Prostate gland (tissue), 2 donors: ENCODE data around the gene LNX2.

Experiments
- POLR2A ChIP-seq: fragments of 450-650 bp; IDR thresholded peaks from one replicate; pipeline ENCODE4 v1.6.1; 2016; ENCODE audit warnings: antibody characterized with exemption, mild to moderate bottlenecking
- POLR2AphosphoS5 ChIP-seq: sonication (generic); formaldehyde crosslinking; IDR thresholded peaks from one replicate; pipeline ENCODE4 v1.6.1; 2017; ENCODE audit warnings: antibody characterized with exemption
- TF ChIP-seq, protein P1 (sequence below), 4 experiments: fragments of 200-600 bp in 2 of 4; fragments of 450-650 bp in 2 of 4; sonication (generic) in 2 of 4; IDR thresholded peaks; 1 replicate in 3 of 4; 2 replicates in 1 of 4; pipeline ENCODE4 v1.5.1; 2016 to 2019; ENCODE audit warnings: antibody characterized with exemption in 4 of 4, mild to moderate bottlenecking in 2 of 4, moderate library complexity in 2 of 4

DNA sequence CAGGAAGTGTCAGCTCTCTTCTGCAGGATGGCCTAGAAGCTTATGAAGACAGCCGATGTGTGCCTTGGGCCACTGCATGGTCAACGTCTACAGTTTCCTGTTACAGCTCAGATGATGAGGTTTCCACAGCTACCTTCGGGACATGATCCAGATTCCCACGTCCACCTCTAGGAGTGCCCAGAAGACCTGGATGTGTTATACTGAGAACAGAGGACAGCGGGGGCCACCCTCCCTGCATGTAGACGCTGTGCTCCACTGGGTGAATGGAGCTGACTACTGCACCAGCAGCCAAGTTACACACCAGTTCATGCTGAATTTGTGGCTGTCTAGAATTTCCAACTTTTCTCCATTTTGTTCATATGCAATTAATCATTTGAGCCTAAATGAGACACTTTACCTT is 91.4 kb downstream of the LNX2 start:
- TF ChIP-seq, protein P1, sequence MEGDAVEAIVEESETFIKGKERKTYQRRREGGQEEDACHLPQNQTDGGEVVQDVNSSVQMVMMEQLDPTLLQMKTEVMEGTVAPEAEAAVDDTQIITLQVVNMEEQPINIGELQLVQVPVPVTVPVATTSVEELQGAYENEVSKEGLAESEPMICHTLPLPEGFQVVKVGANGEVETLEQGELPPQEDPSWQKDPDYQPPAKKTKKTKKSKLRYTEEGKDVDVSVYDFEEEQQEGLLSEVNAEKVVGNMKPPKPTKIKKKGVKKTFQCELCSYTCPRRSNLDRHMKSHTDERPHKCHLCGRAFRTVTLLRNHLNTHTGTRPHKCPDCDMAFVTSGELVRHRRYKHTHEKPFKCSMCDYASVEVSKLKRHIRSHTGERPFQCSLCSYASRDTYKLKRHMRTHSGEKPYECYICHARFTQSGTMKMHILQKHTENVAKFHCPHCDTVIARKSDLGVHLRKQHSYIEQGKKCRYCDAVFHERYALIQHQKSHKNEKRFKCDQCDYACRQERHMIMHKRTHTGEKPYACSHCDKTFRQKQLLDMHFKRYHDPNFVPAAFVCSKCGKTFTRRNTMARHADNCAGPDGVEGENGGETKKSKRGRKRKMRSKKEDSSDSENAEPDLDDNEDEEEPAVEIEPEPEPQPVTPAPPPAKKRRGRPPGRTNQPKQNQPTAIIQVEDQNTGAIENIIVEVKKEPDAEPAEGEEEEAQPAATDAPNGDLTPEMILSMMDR (IDR thresholded peaks at IDR 0.05): no peak
- TF ChIP-seq POLR2AphosphoS5 (no peak), POLR2A (no peak)
